Measurements from ENCODE around the gene KCTD16.

Gene KCTD16

DNA sequence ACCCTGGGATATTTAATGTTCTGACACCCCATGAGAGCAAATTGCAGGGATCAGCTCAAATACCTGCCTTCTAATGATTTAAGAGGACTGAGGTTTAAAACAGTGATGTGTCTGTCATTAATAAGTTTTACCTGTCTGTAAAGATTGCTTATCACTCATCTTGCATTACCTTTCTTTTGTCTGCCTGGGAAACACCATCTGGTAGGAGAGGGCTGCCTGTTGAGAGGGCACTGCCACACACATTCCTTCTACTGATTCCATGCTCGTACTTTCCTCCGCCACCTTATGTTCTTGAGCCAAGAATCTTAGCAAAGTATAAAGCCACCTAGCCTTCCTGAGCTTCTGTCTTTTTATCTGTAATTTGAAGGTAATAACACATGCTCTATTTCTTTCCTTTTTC is 118.6 kb downstream of the KCTD16 start:
- DNase-seq (ENCODE audit: low read depth) = no peak

DNA sequence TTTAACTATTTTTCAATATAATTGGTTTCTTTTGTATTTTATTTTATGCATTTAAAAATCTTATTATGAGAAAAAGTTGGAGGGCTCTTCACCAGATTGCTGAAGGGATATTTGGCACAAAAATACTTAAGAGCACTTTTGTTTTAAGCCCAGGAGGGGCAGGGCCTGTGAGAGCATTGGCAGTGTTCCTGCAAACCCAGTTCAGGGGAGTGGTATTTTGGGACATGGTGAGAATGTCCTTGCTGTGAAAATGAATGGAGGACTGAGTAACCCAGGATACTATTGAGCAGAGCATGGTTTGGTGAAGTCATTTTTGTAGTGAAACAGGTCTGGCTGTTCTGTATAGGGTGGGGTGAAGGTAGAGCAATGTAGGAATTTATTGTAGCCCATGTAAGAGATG is 121.4 kb downstream of the KCTD16 start:
- no peak for DNase-seq (ENCODE audit: low read depth)

DNA sequence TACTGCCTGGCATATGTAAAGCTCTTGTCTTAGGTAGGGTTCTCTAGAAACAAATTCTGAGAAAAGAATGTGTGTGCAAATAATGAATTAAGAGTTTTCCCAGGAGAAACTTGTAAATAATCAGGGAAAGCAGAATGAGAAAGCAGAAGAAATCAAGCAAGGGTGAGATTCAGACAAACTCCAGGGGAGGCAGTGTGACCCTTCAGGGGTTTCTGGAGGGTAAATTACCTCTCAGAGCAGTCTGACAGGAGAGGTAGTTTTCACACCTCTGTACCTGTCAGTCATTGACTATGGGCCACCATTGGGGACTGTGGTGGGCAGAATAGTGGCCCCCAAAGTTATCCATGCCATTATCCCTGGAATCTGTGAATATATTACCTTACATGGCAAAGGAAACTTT is 124.6 kb downstream of the KCTD16 start:
- no peak for DNase-seq (ENCODE audit: low read depth)

DNA sequence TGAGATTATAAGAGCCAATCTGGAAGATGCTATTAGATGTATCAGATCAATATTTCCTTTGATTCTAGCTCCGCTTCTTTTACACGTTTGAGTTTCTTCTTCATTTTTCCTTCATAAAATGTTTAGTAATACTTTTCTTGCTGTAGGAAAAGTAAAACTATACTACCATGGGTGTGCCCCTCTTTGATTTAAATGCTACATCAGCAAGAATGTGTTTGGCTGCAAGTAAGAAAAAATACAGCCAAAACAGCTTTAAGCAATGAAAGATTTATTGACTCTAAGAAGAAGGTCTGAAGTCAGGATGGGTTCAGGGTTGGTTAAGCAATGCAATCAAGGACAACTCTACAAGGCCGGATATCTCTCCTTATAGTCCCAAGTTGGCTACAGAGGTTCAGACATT is 126.4 kb downstream of the KCTD16 start:
- no peak for DNase-seq (ENCODE audit: low read depth)

DNA sequence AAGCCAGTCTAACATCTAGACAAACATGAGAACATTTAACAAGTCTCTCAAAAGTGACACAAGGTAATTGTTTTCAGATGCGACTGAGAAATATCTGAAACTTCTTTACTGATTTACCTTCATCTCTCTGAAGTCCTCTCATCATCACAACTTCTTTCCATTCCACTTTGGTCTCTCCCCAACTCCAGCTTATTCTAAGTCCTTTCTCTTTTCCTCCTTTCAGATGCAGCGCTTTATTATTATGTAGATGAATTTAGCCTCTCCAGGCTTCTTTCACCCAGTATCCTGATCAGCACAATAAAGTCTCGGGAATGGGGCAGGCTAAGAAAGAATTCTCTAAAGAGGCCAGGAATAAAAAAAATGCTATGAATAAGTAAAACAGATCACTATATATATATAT is 128.0 kb downstream of the KCTD16 start:
- DNase-seq (ENCODE audit: low read depth) = no peak

DNA sequence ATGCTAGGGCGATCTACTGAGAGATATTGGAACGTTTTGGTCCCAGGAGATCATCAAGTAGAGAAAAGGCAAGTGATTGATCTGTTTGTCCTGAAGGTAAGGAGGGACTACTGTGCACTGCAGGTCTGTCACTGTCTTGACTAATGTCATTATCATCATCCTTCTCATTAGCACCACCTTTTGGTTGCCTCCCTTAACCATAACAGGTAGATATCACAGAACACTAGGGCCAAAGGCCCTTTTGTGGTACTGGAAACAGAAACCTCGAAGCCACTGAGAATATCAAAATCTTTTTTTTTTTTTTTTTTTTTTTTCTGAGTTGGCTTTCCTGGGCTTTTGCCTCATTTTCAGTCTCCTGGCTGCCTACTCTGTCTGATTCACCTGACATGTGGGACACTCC is 134.0 kb downstream of the KCTD16 start:
- no peak for DNase-seq (ENCODE audit: low read depth)

DNA sequence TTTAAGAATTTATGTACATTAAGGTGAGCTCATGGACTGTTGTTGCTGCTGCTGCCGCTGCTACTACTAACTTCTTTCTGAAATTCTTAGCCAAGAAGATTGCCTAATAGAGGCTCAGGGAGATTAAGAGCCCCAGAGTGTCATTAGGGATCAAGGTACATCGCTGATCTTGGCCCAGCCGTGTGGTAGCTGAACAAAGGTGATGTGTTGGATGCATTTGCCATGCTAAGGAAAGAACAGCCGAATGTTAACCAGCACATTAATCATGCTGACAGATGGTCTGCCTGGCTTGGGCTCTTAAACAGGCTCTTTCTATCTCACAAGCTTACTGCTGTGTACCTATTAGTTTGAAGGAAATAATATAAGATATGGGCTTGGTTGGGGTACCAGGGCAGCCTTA is 137.1 kb downstream of the KCTD16 start:
- no peak for DNase-seq (ENCODE audit: low read depth)

DNA sequence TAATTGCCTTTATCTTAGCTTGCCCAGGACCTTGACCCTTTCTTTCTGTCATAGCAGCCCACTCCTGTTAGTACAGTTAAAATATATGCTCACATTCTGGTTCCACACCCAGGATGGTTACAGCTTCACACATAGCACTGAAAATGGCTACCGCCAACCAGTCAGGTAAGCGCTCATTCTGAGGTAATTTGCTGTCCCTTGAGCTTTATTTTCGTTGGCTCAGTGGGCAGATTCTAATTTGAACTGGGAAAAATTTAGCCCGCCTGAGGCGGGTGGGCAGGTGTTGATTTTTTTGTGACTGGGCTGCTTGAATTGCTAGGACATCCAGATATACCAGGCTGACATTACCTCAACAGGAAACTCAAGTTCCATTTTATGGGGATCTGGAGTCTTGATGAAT is 137.5 kb downstream of the KCTD16 start:
- DNase-seq (ENCODE audit: low read depth) = no peak

DNA sequence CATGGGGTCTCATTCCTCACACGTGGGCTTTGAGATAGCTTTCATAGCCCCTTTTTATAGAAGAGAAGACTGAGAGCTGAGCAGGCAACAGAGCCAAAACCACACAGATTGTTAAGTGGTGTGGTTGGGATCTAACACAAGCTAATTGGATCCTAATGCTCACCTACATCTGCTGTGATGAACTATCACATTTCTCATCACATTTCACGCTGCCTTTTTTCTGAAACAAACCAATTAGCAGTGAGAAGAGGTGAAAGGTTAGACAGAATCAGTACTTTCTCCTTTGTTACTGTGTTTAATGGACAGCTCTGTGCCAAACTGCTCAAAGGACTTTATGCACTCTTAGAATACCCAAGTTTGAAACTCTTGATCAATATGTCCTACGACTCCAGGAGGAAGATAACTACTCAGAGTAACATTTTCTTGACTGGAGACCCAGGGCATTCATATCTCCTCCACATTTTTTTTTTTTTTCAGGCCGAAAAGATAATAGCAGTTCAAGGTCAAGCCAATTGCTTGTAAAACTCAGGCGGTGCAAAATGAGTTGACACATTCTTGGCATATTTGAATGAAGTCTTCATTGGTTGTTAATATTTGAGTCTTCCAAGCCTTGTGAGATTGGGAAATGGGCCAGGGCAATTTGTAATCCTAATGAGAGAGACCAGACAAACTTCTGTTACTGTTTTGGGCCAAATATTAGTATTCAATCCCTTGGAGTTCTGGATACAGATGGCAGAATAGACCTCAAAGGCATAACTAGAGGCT is 138.4 kb downstream of the KCTD16 start:
- DNase-seq (ENCODE audit: low read depth) = no peak

DNA sequence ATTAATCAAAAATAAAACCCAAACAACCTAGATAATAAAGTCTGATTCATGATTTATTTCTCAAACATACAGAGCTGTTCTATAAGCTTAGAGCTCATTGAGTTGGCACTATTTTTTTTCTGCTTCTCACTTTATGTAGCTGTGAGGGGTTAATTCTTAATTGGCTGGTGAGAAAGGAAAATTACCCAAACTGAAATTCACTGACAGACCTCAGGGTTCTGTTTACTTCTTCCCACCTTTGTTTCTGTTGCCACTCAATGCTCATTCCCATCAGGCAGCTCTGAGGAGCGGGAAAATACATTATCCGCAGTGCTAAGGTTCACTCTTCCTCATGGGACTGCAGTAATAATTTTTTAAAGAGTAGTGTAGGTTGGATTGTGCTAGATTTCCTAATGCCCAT is 139.9 kb downstream of the KCTD16 start:
- no peak for DNase-seq (ENCODE audit: low read depth)

DNA sequence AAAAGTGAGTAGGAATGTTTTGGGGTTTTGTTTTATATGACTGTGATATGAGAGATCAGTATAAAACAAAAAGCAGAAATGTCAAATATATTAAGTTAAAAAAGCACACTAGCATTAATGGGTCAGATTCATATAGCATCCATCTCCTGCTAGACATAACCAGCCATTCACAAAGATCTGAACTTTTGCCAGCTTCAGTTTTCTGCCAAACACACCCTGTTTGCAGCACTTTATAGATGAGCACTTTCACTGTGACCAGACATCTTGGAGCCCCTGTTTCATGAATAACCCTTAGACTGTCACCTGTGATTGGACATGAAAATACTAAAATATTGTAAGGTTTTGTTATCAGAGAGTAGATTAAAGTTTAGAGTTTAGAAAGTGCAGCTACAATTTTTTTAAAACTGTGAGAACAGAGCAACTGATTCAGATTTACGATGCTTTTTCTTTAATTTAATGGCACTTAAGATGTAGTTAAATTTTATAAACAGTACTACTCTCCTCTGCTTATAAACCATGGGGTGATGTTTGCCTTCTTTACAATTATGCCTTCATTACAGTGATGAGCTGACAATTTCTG is 142.6 kb downstream of the KCTD16 start:
- no peak for DNase-seq (ENCODE audit: low read depth)

DNA sequence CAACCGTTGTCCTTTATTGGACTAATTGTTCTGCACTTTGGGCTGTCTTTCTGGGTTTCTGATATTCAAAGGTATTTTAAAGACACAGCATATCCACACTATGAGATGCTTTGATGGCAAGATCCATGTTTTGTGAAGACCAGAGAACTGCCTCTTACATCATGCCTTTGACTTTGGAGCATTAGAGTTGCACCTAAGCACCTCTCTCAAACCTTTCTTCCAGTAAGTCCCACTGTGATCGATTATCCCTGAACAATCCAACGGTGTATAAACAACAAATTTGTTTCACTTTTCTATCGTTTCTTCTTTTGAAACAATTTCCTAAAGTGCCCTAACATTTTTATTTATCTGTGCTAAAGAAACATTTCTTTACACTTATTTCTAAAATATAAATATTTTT is 144.4 kb downstream of the KCTD16 start:
- no peak for DNase-seq (ENCODE audit: low read depth)

DNA sequence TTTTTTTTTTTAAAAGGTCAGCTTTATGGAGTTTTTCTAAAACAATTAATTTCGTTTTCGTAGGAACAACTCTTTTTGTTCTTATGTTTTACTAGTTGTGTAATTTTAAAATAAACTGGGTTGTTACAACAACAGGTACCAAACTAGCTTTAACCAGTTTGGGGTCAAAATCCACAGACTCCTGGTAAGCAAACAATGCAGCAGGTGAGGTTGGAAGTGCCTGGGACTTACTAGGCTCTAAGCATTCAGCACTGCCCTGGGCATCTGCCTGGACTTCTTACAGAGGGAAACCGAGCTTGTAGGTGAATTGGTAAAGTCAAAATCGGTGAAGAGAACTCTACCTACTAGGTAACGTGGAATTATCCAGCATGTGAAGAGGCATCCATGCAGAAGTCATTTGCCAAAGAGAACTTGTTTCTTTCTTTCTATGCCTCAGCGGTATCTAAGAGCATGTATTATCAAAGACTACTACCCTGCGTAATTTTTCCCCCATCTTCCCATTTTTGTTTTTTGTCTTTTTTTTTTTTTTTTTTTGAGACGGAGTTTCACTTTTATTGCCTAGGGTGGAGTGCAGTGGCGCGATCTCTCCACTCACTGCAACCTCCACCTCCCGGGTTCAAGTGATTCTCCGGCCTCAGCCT is 145.4 kb downstream of the KCTD16 start:
- DNase-seq (ENCODE audit: low read depth) = no peak

DNA sequence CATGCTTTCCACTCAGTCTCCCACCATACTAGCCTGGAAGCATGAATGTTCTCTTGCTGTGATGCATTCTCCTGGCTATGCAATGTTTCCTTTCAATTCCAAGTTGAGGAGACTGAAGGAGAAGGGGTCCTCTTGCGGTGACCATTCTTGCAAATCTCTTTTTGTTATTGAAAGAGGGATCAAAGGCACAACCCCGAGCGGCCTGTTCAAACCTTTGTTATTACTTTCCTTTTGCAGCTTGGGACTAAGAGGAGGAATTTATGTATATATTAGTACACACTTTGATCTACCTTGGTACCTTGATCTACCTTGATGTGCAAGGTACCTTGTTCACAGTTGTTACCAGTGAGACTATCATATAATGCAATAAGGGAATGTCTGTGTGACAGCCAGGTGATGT is 147.3 kb downstream of the KCTD16 start:
- no peak for DNase-seq (ENCODE audit: low read depth)

DNA sequence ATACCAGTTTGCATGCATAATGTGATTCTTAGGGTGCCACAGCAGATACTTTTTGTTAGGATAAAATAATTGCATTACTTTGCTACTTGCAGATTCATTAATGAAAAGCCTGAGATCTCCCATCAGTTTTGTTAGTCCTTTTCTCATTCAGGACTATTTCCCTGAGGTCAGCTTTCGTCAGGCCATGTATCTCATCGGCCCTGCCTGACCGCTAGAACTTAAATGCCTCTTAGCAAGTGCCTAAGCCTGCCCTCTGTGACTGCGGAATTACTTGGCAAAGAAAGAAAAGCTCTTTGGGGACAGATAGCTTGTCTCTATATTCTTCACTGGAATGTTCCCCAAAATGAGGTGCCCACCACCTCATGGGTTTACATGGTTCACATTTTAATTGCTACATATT is 147.8 kb downstream of the KCTD16 start:
- DNase-seq (ENCODE audit: low read depth) = no peak

DNA sequence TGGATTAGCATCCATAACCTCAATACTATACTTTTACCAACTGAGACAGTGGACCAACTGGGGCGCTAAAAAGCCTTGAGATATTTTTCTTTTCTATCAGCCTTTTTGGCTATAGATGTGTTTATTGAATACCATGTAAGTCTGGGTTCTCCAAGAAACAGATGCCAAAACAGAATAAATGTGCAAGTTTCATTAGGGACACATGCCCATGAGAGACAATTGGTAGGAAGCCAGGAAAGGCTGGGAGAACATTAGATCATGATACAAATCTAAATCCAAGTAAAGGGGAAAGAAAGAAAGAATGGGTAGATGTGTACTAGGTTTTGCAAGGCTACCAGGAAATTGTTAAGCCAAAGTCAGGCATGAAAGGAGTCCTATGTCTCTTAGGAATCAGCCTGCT is 152.5 kb downstream of the KCTD16 start:
- no peak for DNase-seq (ENCODE audit: low read depth)

DNA sequence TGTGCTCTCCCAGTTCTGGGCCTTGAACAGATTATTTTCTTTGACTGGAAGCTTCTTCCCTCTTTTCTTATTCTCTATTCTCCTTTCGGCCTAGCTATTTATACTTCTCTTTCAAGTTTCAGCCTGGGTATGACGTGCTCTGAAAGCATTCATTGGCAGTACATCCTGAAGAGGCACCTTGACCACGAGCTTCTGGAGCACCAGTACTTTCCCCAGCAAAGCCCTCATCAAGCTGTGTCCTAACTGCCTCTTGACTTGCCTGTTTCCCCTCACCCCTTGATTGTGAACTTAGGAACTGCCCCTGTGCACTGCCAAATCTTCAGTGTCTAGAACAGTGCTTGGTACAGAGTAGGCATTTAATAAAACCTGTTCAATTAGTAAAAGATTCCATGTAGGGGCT is 154.9 kb downstream of the KCTD16 start:
- no peak for DNase-seq (ENCODE audit: low read depth)

DNA sequence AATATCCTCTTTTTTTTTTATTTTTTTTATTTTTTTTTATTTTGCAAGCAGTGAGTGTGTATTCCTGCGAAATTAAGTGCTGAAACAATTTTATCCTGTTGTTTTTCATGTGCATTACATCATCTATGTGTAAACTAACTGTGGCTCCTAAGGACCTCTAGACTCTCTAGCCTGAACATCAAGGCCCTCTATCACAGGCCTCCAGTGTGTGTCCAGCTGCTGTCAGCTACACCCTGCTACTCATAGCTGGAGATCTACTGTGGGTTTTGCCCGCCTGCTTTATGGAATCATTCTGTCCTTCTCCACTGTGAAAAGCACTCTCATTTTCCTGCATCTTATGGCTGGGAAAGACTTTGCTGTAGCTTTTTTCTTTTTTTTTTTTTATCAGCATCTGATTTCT is 157.8 kb downstream of the KCTD16 start:
- DNase-seq (ENCODE audit: low read depth) = no peak

DNA sequence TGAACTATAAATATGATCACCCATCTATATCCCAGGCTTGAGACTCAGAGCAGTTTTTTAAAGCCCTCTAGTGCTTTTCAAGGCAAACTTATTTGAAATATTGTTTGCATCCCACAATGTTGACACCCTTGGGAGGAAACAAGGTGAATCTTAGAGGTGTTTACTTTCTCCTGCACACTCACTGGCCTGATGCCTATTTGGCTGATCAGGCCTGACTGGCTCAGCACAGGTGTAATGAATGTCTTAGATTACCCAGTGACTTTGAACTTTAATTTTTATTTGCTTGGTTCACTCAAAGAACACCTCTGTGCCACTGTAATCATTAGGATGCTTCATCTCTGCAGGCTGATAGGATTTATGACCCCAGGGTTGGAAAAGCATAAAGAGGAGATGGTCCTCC is 158.3 kb downstream of the KCTD16 start:
- DNase-seq (ENCODE audit: low read depth) = no peak

DNA sequence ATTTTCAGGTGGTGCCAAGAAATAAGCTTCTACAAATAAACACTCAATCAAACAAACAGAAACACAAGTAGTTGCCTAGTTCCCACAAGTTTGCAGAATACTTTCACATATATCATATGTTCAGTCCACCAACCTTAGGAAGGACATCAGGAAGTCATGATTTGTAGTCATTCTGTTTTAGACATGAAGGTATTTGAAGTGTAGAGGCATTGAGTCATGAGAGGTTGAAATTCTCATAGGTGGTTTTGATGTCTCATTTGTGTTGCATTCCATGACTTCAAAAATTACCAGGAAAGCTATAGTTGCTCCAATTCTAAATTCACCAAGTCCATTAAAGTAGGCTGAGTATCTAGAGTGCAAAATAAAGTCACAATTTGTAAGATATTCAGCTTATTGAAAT is 159.0 kb downstream of the KCTD16 start:
- no peak for DNase-seq (ENCODE audit: low read depth)

DNA sequence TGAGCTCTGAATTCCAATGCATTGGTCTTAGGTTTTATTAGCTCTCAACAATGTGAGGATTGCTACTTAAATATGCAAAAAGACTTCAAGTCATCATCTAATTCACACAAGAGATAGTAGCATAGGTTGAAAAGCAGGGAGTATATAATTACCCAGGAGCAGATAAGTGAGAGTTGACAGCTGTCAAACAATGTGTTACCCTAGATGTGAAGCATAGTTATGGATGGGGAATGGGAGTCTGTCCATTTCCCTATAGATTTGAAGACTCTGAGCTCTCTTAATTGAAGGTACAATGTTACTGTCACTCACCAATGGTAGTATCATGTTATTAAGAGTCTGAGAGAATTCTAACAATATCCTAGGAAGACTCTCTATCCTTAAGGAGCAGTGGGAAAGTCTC is 160.7 kb downstream of the KCTD16 start:
- DNase-seq (ENCODE audit: low read depth) = no peak

DNA sequence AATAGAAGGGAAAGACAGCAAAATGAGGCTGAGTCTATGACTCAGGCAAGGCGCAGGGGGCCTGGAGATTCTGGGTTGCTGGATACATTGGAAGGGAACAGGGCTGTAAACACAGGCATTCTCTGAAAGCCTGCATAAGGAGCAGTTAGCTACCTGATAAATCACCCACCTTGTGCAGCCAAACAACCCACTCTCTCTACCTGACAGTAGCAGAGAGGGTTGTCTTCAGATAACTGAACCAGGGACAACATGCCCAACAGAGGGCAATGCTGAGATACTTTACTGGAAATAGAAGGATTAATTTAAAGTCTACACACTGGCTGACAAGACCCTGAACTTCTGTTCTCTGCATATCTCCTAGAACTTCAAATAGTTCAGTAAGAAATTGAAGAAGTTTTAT is 161.6 kb downstream of the KCTD16 start:
- DNase-seq (ENCODE audit: low read depth) = no peak

DNA sequence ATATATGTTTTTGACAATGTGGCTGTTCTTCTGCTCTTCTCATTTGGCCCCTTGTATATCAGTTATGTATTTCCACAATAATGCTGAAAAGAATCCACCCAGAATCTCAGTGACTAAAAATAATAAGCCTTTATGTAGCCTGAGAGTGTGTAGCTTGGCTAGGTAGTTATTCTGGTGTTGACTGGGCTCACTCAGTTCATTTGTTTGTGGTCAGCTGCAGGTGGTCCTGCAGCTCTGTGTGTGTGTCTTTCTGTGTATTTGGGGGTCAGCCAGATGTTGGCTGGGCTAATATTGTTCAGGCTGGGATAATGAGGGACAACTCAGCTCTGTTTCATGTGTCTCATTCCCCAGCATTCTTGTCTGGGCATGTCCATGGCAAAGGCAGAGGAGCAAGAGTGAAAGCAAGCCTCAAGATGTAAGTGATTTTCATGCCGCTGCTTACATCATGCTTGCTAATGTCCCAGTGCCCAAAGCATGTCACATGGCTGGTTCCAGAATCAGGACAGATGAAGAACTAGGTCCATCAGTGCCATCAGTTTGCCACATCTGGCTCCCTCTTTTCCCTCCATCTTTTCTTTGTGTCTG is 162.8 kb downstream of the KCTD16 start:
- DNase-seq (ENCODE audit: low read depth) = no peak
